Mucosa of descending colon (tissue), 3 donors: ENCODE results near the gene RAB44. TPM values are rescaled to one million over a fixed set of nuclear protein-coding genes. Genes with fewer than 3 reads are reported as not detected.

Experiments used
- ATAC-seq: fragments of 200-7000 bp; cut with Tn5 transposase; one replicate; pipeline ENCODE4 v1.9.1; 2020; ENCODE audit warnings: mild to moderate bottlenecking, moderate library complexity
- DNase-seq, 3 donors: peaks; one replicate each; pipeline ENCODE4 v3.0.0-alpha.2; 2020
- H3K36me3 ChIP-seq: fragments of 200-600 bp; one replicate; pipeline ENCODE4 v1.8.0; 2021; ENCODE audit warnings: low read depth, mild to moderate bottlenecking
- H3K4me1 ChIP-seq: fragments of 200-600 bp; one replicate; pipeline ENCODE4 v1.8.0; 2021; ENCODE audit warnings: low read depth, mild to moderate bottlenecking
- H3K4me3 ChIP-seq: fragments of 200-600 bp; one replicate; pipeline ENCODE4 v1.8.0; 2021; ENCODE audit warnings: mild to moderate bottlenecking
- H3K9me3 ChIP-seq: fragments of 200-600 bp; one replicate; pipeline ENCODE4 v1.8.0; 2021; ENCODE audit warnings: mild to moderate bottlenecking
- intact Hi-C, 2 donors: fragments of 100-400 bp; cut with DNase I in 1 of 2; cut with micrococcal nuclease in 1 of 2; formaldehyde crosslinking; loops; one replicate each; pipeline versions ENCODE4 v1.11.0 to v1.11.1; 2022; cut with DNase I, micrococcal nuclease
- total RNA-seq, 3 donors: library from RNA; stranded (reverse); fragmentation: NEBNext Ultra II Directional in 2 of 3; extraction: Animal tissue kit (Norgen Biotek cat#: 25700) in 2 of 3; gene quantifications; one replicate each; pipeline versions ENCODE4 v1.2.1 to v1.2.4, GENCODE V29; 2021 to 2023
- TF ChIP-seq, protein P1 (sequence below): fragments of 200-600 bp; IDR thresholded peaks from one replicate; pipeline ENCODE4 v1.8.0; 2022; ENCODE audit warnings: antibody characterized with exemption, mild to moderate bottlenecking
- donor health status: DM: no; HTN: no; CAD: no; lungs with moderate emphysema.
- donor health status: DM: no; HTN: no; CAD: no.
- donor health status: DM: no; HTN: yes; CAD: no.

RAB44 gene
- total RNA-seq, 3 donors from 2014 or later, result 0.32 to 0.53 (median 0.32) TPM

- Histone ChIP-seq H3K36me3 (no peaks in the 10 kb centered on the region), H3K9me3 (no peaks in the 10 kb centered on the region), H3K4me1 (peaks cover 30% of the 10 kb centered on the region), H3K4me3 (no peak overlapping the region)
- TF ChIP-seq, protein P1, sequence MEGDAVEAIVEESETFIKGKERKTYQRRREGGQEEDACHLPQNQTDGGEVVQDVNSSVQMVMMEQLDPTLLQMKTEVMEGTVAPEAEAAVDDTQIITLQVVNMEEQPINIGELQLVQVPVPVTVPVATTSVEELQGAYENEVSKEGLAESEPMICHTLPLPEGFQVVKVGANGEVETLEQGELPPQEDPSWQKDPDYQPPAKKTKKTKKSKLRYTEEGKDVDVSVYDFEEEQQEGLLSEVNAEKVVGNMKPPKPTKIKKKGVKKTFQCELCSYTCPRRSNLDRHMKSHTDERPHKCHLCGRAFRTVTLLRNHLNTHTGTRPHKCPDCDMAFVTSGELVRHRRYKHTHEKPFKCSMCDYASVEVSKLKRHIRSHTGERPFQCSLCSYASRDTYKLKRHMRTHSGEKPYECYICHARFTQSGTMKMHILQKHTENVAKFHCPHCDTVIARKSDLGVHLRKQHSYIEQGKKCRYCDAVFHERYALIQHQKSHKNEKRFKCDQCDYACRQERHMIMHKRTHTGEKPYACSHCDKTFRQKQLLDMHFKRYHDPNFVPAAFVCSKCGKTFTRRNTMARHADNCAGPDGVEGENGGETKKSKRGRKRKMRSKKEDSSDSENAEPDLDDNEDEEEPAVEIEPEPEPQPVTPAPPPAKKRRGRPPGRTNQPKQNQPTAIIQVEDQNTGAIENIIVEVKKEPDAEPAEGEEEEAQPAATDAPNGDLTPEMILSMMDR, result no peak
- DNase-seq (no peak), ATAC-seq (no peak)
- intact Hi-C loops, result loop anchor here in 1 of 2 donors (2.0 kb wide), 1 partner anchor 63 kb away; no protein-coding TSS in a partner anchor
These were observed 13.8 kb upstream of the RAB44 start for GRCh38 chr6:36683656-36684446.

GRCh38 chr6:36684447-36684812, 13.2 kb upstream of the RAB44 start:
- H3K9me3 ChIP-seq, result no peaks in the 10 kb centered on the region
- no peak overlapping the region for H3K4me3 ChIP-seq
- H3K36me3 ChIP-seq, result no peaks in the 10 kb centered on the region
- intact Hi-C loops, result loop anchor here in 1 of 2 donors (2.0 kb wide), 1 partner anchor 64 kb away; no protein-coding TSS in a partner anchor
- DNase-seq (no peak), ATAC-seq (no peak)
- TF ChIP-seq, protein P1, result no peak
- H3K4me1 ChIP-seq, result peaks cover 30% of the 10 kb centered on the region

DNA sequence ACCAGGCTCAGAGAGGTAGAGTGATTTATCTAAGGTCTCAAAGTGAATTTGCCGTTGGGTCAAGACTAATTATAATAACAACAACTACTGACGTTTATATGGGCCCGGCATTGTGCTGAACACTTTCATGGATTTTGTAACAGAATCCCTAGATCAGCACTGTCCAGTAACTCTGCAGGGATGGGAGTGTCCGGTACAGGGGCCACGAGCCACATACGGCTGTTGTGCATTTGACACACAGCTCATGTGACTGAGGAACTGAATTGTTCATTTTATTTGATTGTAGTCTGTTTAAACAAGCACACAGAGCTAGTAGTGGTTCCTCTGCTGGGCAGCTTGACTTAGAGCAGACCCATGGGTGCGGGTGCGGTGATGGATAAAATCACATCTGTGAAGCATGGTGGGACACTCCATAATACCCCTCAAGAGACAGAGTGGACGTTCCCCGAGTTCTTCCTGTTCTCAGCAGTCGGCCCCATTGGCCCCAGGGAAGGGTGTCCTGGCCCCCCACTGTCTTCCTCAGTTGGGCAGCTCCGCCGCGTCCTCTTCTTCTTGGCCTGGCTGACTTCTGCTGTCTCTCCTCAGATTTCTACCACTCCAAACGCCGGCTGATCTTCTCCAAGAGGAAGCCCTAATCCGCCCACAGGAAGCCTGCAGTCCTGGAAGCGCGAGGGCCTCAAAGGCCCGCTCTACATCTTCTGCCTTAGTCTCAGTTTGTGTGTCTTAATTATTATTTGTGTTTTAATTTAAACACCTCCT, 12.3 kb upstream of the RAB44 start:
- Histone ChIP-seq H3K36me3 (no peaks in the 10 kb centered on the region), H3K4me1 (peaks cover 30% of the 10 kb centered on the region), H3K9me3 (no peaks in the 10 kb centered on the region), H3K4me3 (no peak overlapping the region)
- TF ChIP-seq, protein P1, result no peak
- ATAC-seq (no peak), DNase-seq (no peak)
- intact Hi-C loops, result loop anchor here in 1 of 2 donors (2.0 kb wide), 1 partner anchor 65 kb away; no protein-coding TSS in a partner anchor

DNA sequence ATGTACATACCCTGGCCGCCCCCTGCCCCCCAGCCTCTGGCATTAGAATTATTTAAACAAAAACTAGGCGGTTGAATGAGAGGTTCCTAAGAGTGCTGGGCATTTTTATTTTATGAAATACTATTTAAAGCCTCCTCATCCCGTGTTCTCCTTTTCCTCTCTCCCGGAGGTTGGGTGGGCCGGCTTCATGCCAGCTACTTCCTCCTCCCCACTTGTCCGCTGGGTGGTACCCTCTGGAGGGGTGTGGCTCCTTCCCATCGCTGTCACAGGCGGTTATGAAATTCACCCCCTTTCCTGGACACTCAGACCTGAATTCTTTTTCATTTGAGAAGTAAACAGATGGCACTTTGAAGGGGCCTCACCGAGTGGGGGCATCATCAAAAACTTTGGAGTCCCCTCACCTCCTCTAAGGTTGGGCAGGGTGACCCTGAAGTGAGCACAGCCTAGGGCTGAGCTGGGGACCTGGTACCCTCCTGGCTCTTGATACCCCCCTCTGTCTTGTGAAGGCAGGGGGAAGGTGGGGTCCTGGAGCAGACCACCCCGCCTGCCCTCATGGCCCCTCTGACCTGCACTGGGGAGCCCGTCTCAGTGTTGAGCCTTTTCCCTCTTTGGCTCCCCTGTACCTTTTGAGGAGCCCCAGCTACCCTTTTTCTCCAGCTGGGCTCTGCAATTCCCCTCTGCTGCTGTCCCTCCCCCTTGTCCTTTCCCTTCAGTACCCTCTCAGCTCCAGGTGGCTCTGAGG, 11.5 kb upstream of the RAB44 start:
- Histone ChIP-seq H3K36me3 (no peaks in the 10 kb centered on the region), H3K4me3 (no peak overlapping the region), H3K9me3 (no peaks in the 10 kb centered on the region), H3K4me1 (peaks cover 24% of the 10 kb centered on the region)
- intact Hi-C loops, result loop anchor here in 1 of 2 donors (2.0 kb wide), 1 partner anchor 65 kb away; no protein-coding TSS in a partner anchor
- no peak for ATAC-seq
- no peak for DNase-seq
- TF ChIP-seq, protein P1, result no peak

GRCh38 chr6:36686668-36687513, 10.7 kb upstream of the RAB44 start:
- Histone ChIP-seq H3K36me3 (no peaks in the 10 kb centered on the region), H3K4me1 (peaks cover 18% of the 10 kb centered on the region), H3K4me3 (no peak overlapping the region), H3K9me3 (no peaks in the 10 kb centered on the region)
- ATAC-seq, result no peak
- intact Hi-C loops, result no loop called here
- TF ChIP-seq, protein P1, result no peak
- DNase-seq, result no peak
